ENCODE data around the gene TEC.
"Not testable (repeated sequence)": the region's sequence is repeated elsewhere in the genome, so short reads cannot be mapped to it uniquely, and the experiment has no call there.

TEC gene

GRCh38 chr4:48195853-48196252 lies 73.8 kb downstream of the TEC start:
- DNase-seq (ENCODE audit: low read depth), result no peak

DNA sequence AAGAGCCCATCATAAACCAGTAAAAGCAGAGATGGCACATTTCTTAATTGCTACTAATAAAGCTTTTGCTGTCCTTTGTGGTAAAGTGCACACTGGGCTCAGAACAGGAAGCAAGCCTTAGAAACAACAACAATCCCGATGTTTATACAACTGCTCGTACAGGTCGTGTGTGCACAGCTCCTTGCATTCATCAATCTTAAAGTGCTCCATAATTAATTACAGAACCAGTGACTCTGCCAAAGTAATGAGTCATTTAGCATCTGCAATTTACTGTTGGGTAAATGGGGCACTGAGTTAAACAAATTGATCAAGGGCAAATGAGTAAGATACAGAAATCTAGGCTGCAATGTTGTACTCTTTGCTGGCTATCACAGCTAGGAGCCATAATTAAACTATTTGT lies 74.3 kb downstream of the TEC start:
- DNase-seq (ENCODE audit: low read depth), result peak; percentile 15

DNA sequence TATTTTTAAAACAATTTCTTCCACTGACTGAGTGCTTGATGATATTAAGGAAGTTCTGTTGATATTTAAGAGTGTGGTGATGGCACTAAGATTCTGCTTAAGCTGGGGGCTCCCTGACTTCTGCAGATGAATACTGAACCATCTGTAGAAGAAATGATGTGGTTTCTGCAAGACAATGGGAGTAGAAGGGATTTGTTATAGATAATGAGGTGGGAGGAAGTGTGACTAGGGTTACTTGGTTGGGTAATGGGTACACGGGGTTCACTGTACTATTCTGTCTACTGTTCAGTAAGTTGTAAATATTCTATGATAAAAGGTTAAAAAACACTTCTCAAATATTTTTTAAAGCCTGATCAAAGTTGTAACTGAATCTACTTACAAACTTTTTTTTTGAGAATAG lies 74.7 kb downstream of the TEC start:
- no peak for DNase-seq (ENCODE audit: low read depth)

GRCh38 chr4:48193921-48194468 lies 75.6 kb downstream of the TEC start:
- DNase-seq (ENCODE audit: low read depth), result no peak

DNA sequence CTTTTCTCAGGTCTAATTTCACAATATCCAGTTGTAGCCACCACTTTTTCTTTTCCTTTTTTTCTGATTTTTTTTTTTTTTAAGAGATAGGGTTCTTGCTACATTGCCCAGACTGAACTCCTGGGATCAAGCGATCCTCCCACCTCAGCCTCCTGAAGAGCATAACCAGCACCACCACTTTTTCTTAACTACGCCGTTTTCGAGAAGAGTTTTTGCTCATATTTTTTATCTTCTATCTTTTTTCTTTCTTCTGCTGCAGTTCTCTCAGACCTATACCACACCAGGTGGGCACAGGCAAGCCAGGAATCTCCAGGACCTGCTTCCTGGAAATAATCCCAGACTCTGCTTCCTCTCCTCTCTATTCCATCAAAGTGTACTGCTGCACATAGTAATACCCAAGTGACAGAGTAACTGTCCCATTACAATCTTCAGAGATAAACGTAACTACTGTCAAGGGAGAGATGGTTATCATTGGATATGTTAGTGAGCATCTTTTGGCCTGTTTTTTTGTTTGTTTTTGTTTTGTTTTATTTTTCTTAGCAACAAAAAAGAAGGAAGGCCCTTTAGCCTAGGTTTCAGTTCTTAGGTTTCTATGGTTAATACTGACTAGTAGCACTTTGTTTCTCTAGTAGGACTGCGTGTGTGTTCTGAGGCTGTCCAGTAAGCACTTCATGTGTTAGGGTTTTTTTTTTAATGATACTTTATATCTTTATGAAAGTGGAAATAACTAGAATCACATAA lies 76.4 kb downstream of the TEC start:
- no peak for DNase-seq (ENCODE audit: low read depth)

DNA sequence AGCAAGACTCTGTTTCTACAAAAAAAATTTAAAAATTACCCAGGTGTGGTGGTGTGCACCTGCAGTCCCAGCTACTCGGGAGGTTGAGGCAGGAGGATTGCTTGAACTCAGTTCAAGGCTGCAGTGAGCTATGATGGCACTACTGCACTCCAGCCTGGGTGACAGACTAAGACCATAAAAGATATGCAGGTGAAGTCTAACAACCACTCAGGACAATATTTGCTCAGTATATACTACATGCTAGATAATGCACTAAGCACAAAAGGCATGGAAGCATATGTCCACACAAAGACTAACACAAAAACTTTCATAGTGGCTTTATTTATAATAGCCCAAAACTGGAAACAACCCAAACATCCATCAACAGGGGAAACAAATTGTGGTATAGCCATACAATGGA lies 77.9 kb downstream of the TEC start:
- DNase-seq (ENCODE audit: low read depth), result no peak

DNA sequence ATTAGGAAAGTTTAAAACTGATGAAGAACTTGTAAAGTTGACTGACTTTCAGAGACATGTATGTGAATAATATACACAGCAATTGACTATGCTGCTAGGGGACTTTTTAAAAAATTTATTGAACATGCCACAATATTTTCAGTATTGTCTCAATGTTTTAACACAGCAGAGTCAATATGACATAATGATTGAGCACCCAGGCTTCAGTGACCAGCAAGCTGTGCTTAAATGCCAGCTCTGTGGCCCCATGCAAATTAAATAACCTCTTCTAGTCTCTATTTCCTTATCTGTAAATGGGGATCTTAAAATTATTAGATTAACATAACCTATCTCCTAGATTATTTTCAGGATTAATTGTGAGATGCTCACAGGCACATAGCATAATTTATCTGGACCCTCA lies 78.8 kb downstream of the TEC start:
- no peak for DNase-seq (ENCODE audit: low read depth)

DNA sequence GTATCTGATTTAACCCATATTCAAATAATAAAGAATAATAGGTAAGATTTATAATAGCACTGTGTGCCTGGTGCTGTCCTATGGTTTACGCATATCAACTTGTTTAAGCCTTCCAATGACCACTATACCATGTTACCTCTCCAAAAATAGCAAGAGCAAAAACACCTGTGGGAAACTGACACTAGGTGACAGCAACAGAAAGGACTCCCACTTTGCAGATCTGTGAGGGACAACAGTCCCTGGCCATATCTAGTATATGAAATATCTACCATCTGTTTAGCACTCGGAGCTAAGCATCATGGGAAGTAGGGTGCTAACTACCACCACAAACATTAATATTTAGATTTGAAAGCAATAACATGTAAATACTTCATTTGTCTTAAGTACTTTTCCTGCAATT lies 79.9 kb downstream of the TEC start:
- no peak for DNase-seq (ENCODE audit: low read depth)

GRCh38 chr4:48188390-48188789 lies 81.2 kb downstream of the TEC start:
- DNase-seq (ENCODE audit: low read depth), result no peak

DNA sequence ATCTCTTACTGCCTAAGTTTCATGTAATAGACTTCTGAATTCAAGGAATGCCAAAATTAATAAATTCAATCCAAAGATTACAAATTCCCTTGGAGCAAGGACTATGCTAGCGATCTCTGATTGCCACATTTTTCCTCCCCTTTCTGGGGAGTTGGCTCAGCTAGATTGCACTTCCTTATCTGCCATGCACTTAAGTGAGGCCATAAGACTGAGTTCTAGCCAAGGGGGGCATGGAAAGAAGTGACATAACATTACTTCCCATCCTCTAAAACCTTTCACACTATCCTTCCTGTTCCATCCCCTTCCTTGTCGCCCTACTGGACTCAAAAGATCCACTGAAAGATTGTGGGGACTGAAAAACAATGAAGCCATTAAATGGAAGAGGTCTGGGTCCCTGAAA lies 81.8 kb downstream of the TEC start:
- no peak for DNase-seq (ENCODE audit: low read depth)

- DNase-seq (ENCODE audit: low read depth), result not testable (repeated sequence)
Observed at GRCh38 chr4:48187066-48187465, 82.6 kb downstream of the TEC start.

GRCh38 chr4:48186394-48186793 lies 83.2 kb downstream of the TEC start:
- DNase-seq (ENCODE audit: low read depth), result not testable (repeated sequence)

DNA sequence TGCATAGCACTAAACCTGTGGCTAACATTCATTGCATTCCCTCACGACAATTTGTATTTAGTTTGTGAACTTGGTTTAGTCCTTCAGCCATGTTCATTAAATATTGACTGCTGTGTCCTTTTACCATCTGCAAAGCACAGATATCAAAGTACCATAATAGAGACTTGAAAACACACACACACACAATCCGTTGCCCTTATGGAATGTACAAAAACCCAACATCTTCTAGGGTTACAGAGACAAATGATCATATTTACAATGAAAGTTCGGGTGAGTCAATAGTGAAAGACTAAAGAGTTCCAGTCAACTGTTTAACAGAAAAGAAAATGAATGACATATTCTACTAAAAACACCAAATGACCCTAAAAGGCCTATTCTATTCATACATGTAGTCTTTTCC lies 84.8 kb downstream of the TEC start:
- peak; percentile 37 for DNase-seq (ENCODE audit: low read depth)

DNA sequence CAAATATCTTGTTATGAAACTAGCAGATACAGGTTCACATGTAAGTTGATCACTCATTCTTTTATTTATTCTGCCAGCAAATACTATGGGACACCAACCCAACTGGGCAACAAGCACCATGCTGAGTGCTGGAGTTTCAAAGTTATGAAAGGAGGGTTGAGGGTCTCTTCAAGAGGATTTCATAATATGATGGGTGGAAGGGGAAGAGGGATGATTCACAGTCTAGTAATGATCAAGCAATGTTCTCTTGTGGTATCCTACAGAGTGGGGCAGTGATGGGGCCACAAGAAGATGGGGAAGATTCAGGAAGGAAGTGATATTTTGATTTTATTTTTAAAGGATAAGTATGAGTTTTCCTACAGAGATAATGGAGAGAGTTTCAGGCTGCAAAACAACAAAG lies 89.4 kb downstream of the TEC start:
- DNase-seq (ENCODE audit: low read depth), result peak; percentile 60

GRCh38 chr4:48178931-48179330 lies 90.7 kb downstream of the TEC start:
- DNase-seq (ENCODE audit: low read depth), result no peak

GRCh38 chr4:48175806-48176205 lies 93.8 kb downstream of the TEC start:
- DNase-seq (ENCODE audit: low read depth), result peak; percentile 10

DNA sequence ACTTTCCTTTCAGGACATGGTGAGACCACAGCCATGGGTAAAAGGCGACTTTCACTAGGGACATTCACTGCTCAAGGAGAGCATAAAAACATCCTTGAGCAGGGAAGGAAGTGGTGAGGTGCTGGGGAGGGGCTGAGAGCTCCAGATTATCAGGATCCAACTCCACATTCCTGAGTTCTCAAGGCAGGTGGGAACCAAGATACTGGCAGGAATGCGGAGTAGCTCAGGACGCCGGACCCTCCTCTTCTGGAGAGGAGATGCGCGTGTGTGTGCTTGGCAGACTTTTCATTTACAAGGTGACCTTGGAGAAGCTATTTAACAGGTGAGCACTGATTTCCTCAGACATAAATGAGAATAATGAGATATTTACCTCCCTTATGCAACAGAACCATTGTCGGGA lies 94.3 kb downstream of the TEC start:
- no peak for DNase-seq (ENCODE audit: low read depth)

- DNase-seq (ENCODE audit: low read depth), result peak; percentile 48
Observed at GRCh38 chr4:48173056-48173991, 96.3 kb downstream of the TEC start.

DNA sequence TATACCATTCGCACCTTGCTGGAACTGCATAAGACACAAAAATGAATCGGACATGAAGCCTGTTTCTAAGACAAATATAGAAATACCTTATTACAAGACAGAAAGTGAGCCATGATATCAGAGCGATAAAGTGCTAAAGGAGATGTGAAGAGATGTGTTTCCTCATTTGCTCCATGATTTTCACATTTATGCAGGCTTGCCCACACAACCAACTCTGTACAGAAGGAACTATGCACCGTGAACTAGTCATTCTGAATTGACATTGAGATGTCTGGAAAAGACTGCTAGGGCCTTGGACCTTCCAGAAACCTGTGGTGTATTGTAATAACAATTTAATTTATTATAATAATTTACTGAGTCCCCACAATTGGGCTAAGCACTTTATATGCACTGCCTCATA lies 97.0 kb downstream of the TEC start:
- no peak for DNase-seq (ENCODE audit: low read depth)

DNA sequence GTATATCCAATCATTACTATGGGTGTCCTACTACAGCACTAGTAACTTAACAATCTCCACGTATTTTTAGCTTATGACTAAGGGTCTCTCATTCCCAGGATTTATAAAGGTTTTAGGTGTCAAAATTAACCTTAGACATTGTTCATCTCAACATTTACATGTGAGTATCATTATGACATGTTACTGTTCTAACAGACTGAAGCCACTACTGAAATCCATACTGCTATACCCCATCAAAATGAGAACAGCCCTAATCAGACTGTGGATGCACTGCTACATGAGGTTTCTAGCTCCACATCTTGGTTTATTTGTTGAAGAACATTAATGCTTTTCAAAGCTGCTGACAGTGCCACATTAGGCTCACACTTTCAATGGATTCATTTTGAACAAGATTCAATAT lies 100.0 kb downstream of the TEC start:
- DNase-seq (ENCODE audit: low read depth), result no peak

DNA sequence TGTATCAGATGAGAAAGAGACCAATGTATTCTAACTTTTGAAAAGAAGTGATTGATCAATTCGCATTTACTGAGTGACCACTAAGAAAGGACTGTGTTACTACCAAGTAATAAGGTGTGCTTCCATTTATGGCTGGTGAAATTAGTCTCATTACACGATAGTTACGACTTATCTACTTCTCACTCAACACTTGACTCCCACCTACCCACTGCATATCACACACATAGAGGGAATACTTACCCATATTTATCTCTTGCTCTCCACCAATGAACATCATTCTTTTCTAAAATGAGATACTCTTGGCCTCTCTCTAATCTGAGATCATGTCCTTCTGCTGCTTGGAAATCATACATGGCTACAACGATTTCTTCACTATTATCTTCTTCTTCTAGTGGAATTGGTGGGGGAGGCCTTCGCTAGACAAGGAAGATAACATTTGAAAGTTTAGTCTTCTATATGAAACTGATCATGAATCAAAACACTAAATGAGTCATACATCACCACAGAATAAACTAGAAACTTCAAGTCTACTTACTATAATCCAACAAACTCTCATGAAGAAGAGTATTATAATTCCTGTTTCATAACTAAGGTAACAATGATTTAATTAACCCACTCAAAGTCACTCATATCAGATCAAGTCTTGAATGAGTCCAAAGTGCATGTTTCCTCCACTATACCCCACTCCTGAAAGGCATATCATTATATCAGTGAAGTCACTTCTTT lies 101.9 kb downstream of the TEC start:
- DNase-seq (ENCODE audit: low read depth), result peak; percentile 12

DNA sequence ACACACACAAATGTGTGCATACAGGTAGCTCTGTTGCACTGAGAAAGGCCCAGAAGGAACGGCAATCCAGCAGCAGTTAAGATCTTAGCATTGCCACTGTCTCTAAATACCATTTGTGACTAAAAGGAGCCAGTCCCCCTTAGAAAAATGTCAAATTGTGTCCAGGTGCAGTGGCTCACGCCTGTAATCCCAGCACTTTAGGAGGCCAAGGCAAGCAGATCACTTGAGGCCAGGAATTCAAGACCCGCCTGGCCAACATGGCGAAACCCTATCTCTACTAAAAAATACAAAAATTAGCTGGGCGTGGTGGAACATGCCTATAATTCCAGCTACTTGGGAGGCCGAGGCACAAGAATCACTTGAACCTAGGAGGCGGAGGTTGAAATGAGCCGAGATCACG lies 105.1 kb downstream of the TEC start:
- not testable (repeated sequence) for DNase-seq (ENCODE audit: low read depth)
